GM18951 (cell line): ENCODE results near the gene ITGA8.
"Not testable (repeated sequence)": the region's sequence is repeated elsewhere in the genome, so short reads cannot be mapped to it uniquely, and the experiment has no call there.

Experiments used
- POLR2A ChIP-seq: IDR thresholded peaks from 4 replicates; pipeline ENCODE4 v1.6.1; 2011; ENCODE audit warnings: mild to moderate bottlenecking; ENCODE audit not compliant: insufficient read length, insufficient read depth; ENCODE audit errors: extremely low read depth
- in situ Hi-C: fragments of 300-500 bp; cut with MboI; formaldehyde crosslinking; loops from one replicate; pipeline ENCODE4 v1.12.0; 2022; ENCODE audit warnings: low sequenced_read_pairs, mixed read lengths, inconsistent platforms; ENCODE audit not compliant: unreplicated experiment

The ITGA8 gene

GRCh38 chr10:15642095-15642494 is 77.6 kb downstream of the ITGA8 start:
- no peak for TF ChIP-seq POLR2A
- in situ Hi-C loops, result no loop called here

- no peak for TF ChIP-seq POLR2A
- in situ Hi-C loops, result no loop called here
These were observed 79.1 kb downstream of the ITGA8 start for GRCh38 chr10:15640536-15641085.

DNA sequence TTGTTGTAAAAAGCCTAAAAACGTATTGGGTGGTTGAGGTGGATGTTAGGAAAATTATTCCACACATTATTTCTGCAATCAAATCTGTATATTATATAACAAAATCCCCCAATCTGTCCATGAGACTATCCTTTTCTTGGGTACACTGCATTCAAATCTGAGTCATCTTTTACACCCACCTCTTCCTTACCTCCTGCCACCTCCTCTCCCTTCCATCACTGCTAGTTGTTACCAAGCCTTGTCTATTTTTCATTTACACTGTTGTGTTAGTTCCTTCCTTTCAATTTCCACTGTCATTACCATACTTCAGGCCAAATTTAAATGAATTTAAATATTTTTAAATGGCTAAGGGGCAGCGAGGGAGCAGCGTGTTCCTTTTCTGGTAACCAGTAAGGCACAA is 83.3 kb downstream of the ITGA8 start:
- in situ Hi-C loops, result no loop called here
- no peak for TF ChIP-seq POLR2A

GRCh38 chr10:15632456-15633091 is 87.1 kb downstream of the ITGA8 start:
- no peak for TF ChIP-seq POLR2A
- in situ Hi-C loops, result no loop called here

DNA sequence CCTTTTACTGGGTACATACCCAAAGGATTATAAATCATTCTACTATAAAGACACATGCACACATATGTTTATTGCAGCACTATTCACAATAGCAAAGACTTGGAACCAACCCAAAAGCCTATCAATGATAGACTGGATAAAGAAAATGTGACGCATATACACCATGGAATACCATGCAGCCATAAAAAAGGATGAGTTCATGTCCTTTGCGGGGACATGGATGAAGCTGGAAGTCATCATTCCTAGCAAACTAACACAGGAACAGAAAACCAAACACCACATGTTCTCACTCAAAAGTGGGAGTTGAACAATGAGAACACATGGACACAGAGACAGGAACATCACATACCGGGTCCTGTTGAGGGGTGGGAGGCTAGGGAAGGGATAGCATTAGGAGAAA is 88.5 kb downstream of the ITGA8 start:
- in situ Hi-C loops, result not testable (repeated sequence)

GRCh38 chr10:15630353-15630752 is 89.4 kb downstream of the ITGA8 start:
- in situ Hi-C loops, result no loop called here
- no peak for TF ChIP-seq POLR2A

DNA sequence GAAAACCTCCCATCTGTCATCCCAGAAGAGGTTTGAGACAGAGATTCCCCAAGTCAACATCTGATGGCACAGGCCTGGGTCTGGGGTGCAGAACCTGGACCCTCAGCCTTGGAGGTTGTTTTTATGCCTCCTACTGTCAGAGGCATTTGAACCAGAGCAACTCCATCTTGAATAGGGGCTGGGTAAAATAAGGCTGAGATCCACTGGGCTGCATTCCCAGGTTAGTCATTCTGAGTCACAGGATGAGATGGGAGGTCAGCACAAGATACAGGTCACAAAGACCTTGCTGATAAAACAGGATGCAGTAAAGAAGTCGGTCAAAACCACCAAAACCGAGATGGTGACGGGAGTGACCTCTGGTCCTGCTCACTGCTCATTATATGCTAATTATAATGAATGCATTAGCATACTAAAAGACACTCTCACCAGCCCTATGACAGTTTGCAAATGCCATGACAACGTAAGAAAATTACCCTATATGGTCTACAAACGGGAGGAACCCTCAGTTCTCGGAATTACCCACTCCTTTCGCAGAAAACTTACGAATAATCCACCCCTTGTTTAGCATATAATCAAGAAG is 92.0 kb downstream of the ITGA8 start:
- in situ Hi-C loops, result no loop called here
- TF ChIP-seq POLR2A, result no peak

DNA sequence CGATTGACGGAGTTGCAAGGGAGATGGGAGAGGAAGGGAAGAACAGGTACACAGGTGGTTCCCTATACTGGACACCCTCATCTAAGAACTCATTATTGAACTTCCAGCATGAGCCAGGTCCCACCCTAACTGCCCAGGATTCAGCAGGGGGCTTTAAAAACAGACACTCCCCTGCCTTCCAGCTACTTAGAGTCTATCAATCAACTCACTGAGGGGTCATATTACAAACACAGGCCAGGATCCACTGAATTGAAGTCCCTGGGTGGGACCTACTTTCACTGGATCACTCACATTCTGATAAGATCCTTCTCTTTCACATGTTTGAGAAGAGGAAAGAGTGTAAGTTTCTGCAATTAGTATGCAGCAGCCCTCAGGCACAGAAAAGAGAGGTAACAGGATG is 92.8 kb downstream of the ITGA8 start:
- in situ Hi-C loops, result no loop called here
- no peak for TF ChIP-seq POLR2A

GRCh38 chr10:15625261-15625660 is 94.5 kb downstream of the ITGA8 start:
- in situ Hi-C loops, result no loop called here
- no peak for TF ChIP-seq POLR2A

GRCh38 chr10:15624401-15625196 is 95.1 kb downstream of the ITGA8 start:
- in situ Hi-C loops, result no loop called here
- no peak for TF ChIP-seq POLR2A

DNA sequence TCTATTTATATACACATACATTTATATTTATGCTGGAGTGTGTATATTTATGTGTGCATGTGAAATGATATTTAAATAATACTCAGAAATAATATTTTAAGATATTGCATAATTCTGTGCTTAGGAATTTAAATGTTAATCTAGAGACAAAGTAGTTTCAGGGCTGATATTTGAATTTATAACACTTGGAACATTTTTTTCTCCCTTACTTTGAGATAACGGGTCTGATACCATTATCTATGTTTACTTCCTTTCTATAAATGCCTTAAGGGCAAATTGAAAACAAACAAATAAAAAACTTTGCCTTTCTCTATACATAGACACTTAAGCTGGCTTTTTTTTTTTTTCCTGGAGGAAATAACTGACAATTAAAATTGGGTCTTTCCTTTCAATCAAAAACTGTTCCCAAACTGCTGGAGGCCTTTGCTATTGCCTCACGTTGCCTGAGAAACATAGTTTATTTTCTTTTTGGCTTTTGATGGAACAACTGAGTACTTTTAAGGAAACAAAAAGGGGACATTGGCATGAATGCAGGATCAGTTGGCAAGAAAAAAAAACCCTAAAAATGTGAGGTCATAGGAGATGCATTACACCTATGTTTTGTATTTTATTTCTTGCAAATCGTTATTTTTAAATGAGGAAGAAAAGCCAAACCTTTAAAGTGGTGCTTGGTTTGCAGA is 98.7 kb downstream of the ITGA8 start:
- in situ Hi-C loops, result no loop called here
- no peak for TF ChIP-seq POLR2A

DNA sequence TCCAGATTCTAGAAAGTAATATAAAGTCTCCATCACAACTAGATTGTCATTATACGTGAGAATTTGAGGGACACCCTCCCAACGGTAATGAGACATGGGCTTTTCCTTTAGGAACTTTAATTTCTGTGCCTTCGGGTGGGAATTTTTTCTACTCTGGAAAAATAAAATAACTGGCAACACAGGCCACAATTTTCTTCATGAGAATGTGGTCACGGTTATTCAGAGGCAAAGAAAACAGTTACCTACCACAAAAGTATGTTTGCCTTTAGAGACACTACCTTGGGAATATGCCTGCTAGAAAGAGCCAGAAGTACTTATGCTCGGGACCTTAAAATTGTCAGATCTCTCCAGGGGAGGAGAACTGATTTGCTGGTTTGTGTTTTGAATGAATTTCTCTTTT is 99.4 kb downstream of the ITGA8 start:
- in situ Hi-C loops, result no loop called here
- TF ChIP-seq POLR2A, result no peak

GRCh38 chr10:15609246-15609645 is 110.5 kb downstream of the ITGA8 start:
- no peak for TF ChIP-seq POLR2A
- in situ Hi-C loops, result no loop called here
